Measurements from ENCODE around the gene DLL1. TPM values are rescaled to one million over a fixed set of nuclear protein-coding genes. Genes with fewer than 3 reads are reported as not detected.
A peak's percentile ranks its signal among the peaks of the same experiment; 100 is the strongest.
"Not testable (repeated sequence)": the region's sequence is repeated elsewhere in the genome, so short reads cannot be mapped to it uniquely, and the experiment has no call there.

The DLL1 gene
- total and polyA plus RNA-seq, 9 donors: 12.8 to 24.7 (median 17.9) TPM

DNA sequence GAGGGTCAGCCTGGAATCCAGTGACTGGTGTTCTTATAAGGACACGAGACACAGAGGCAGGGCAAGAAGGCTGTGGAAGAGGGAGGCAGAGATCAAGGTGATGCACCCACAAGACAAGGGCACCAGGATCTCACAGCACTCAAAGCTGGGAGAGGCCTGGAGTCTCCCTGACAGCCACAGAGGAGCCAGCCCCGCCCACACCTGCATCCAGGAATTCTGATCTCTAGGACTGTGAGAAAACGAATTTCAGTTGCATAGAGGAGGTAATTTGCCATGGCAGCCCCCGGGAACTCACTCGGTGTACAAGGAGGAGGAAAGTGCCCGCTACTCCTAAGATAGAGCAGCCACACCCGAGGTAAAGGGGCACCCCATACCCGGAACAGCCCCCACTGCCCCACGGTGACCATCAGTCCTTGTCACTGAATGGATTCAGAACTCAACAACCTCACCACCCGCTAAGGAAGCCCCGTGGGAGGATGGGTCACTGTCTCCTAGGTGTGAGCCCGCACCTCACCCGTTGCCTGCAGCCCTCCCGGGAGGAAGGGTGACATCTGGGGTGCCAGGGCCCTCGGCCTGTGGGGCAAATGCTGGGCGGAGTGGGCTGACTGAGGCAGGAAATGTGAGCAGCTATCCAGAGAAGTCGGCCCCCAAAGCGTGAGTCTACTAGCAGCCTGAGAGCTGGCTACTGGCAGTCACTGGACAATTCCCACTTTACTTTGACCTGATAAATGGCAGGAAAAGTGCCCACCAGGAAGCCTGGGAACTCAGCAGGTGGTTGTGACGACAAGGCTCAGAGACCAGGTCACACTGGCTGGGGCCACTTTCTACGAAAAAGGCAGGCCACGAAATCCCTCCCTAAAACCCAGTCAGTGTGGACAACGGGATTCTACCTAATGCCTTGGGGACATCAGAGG is 22.4 kb downstream of the DLL1 start:
- peaks cover 66% of the 10 kb centered on the region for H3K4me1 ChIP-seq (ENCODE audit: control insufficient read depth, insufficient read depth, low read length)
- no peak for DNase-seq
- H3K36me3 ChIP-seq (ENCODE audit: control insufficient read depth, insufficient read depth, low read length): no peaks in the 10 kb centered on the region
- no peak overlapping the region for H3K4me3 ChIP-seq (ENCODE audit: low read length)
- peaks cover 2% of the 10 kb centered on the region for H3K27me3 ChIP-seq (ENCODE audit: control insufficient read depth, insufficient read depth, low read length)
- 79% methylated on average over 15 of the region's 22 CpGs for WGBS (ENCODE audit: insufficient coverage)
- peak overlapping the region; percentile 72 for H3K27ac ChIP-seq (ENCODE audit: low read length)
- H3K9me3 ChIP-seq (replicated peaks; ENCODE audit: control insufficient read depth, low read depth, low read length): no peaks in the 10 kb centered on the region

- peaks cover 58% of the 10 kb centered on the region for H3K4me1 ChIP-seq (ENCODE audit: control insufficient read depth, insufficient read depth, low read length)
- 66% methylated on average over 12 of the region's 14 CpGs for WGBS (ENCODE audit: insufficient coverage)
- no peak overlapping the region for H3K27ac ChIP-seq (ENCODE audit: low read length)
- no peak for DNase-seq
- peaks cover 2% of the 10 kb centered on the region for H3K27me3 ChIP-seq (ENCODE audit: control insufficient read depth, insufficient read depth, low read length)
- no peak overlapping the region for H3K4me3 ChIP-seq (ENCODE audit: low read length)
- H3K9me3 ChIP-seq (replicated peaks; ENCODE audit: control insufficient read depth, low read depth, low read length): no peaks in the 10 kb centered on the region
- no peaks in the 10 kb centered on the region for H3K36me3 ChIP-seq (ENCODE audit: control insufficient read depth, insufficient read depth, low read length)
Measured at GRCh38 chr6:170267688-170268087, 23.2 kb downstream of the DLL1 start.

DNA sequence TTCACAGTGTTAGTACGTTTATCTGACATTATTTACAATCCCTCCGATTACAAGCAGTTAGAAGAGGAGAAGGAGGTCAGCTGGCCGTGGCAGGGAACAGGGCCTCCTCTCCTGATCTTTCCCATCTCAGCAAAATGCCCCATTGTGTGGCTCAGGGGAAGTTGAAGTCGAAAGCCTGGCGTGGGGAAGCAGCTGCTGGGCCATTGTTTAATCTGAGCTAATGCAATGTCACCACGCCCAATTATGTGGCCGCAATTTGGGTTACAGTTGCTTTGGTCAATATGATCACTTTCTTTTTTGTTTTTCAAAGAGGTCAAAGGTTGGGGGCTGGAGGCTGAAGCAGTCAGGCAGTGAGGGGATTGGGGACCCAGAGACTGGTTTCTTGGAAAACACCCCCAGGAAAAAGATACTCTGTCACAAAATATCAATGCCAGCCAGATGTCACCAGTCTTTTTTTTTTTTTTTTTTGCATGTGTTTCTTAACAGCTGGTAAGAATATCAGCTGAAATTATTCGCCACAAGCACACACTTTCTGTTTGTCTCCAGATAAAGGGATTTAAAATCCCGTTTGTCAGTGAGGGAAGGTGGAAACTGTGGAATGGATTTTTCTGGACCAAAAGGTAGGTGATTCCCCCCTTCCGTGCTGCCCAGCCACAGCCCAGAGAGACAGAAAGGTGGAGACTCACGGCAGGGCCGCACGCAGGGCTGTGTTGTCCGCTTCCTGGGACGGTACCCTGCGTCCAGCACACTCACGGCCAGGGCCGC is 24.6 kb downstream of the DLL1 start:
- DNase-seq: peak; percentile 74
- no peaks in the 10 kb centered on the region for H3K9me3 ChIP-seq (replicated peaks; ENCODE audit: control insufficient read depth, low read depth, low read length)
- H3K27ac ChIP-seq (ENCODE audit: low read length): peak overlapping the region; percentile 82
- peaks cover 50% of the 10 kb centered on the region for H3K4me1 ChIP-seq (ENCODE audit: control insufficient read depth, insufficient read depth, low read length)
- 40% methylated on average over 5 of the region's 18 CpGs for WGBS (ENCODE audit: insufficient coverage)
- no peak overlapping the region for H3K4me3 ChIP-seq (ENCODE audit: low read length)
- no peaks in the 10 kb centered on the region for H3K36me3 ChIP-seq (ENCODE audit: control insufficient read depth, insufficient read depth, low read length)
- peaks cover 7% of the 10 kb centered on the region for H3K27me3 ChIP-seq (ENCODE audit: control insufficient read depth, insufficient read depth, low read length)

DNA sequence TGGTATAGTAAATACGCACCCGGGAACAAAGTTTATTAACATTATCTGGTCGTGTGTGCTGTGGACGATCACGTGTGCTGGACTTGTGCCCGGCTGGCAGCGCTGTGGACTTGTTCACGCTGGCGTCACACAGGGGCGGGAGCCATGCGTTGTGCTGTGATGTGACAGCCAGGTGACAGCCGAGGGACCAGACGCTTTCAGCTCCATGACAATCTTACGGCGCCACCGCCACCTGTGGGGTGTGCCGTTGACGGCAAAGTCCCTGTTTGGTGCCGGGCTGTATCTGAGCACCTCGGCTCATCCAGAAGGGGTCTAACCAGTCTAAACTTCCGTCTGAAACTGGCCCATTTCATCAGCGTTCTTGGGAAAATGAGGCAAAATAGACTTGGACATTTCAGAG is 25.2 kb downstream of the DLL1 start:
- 64% methylated on average over 20 of the region's 22 CpGs for WGBS (ENCODE audit: insufficient coverage)

DNA sequence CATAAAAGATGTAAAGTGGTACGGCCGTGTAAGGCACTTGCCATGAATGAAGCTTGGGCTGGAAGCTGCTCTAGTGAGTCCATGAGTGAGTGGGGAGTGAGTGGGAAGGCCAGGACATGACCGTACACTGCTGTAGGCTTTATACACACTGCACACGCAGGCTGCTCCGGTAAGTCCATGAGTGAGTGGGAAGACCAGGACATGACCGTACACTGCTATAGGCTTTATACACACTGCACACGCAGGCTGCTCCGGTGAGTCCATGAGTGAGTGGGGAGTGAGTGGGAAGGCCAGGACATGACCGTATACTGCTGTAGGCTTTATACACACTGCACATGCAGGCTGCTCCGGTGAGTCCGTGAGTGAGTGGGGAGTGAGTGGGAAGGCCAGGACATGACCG is 26.2 kb downstream of the DLL1 start:
- not testable (repeated sequence) for H3K27me3 ChIP-seq (ENCODE audit: control insufficient read depth, insufficient read depth, low read length); H3K36me3 ChIP-seq (ENCODE audit: control insufficient read depth, insufficient read depth, low read length); H3K4me3 ChIP-seq (ENCODE audit: low read length); DNase-seq; H3K9me3 ChIP-seq (replicated peaks; ENCODE audit: control insufficient read depth, low read depth, low read length); H3K27ac ChIP-seq (ENCODE audit: low read length)
- WGBS (ENCODE audit: insufficient coverage): 76% methylated on average over 2 of the region's 12 CpGs
- H3K4me1 ChIP-seq (ENCODE audit: control insufficient read depth, insufficient read depth, low read length): peaks cover 42% of the 10 kb centered on the region

More for the DNA sequence above, 25.2 kb downstream of the DLL1 start:
- H3K4me3 ChIP-seq (ENCODE audit: low read length): no peak overlapping the region
- peaks cover 7% of the 10 kb centered on the region for H3K27me3 ChIP-seq (ENCODE audit: control insufficient read depth, insufficient read depth, low read length)
- peak overlapping the region; percentile 82 for H3K27ac ChIP-seq (ENCODE audit: low read length)
- peaks cover 50% of the 10 kb centered on the region for H3K4me1 ChIP-seq (ENCODE audit: control insufficient read depth, insufficient read depth, low read length)
- H3K9me3 ChIP-seq (replicated peaks; ENCODE audit: control insufficient read depth, low read depth, low read length): no peaks in the 10 kb centered on the region
- no peaks in the 10 kb centered on the region for H3K36me3 ChIP-seq (ENCODE audit: control insufficient read depth, insufficient read depth, low read length)
- peak; percentile 56 for DNase-seq

GRCh38 chr6:170264086-170264485 is 26.8 kb downstream of the DLL1 start:
- Histone ChIP-seq H3K27ac (ENCODE audit: low read length) (no peak overlapping the region), H3K4me1 (ENCODE audit: control insufficient read depth, insufficient read depth, low read length) (peaks cover 36% of the 10 kb centered on the region)
- no peak for DNase-seq

DNA sequence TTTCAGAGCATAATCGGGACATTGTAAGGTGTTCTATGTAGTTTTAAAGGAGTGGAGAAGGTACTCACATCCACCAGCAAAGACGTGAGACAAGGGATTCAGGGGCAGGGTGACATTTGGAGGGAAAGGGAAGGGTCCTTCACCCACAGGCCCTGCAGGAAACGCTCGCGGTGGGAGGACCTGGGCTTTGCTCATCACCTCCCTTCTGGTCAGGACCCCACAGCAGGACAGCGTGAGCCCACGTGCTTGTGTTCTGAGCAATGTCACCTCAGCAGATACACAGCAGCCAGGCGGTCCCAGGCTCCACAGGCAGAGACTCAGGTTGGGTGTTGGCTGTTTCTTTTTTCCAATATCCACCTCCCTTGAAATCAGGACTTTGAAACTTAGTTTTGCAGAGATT is 27.5 kb downstream of the DLL1 start:
- H3K27me3 ChIP-seq (ENCODE audit: control insufficient read depth, insufficient read depth, low read length): peaks cover 7% of the 10 kb centered on the region
- WGBS (ENCODE audit: insufficient coverage): no CpG with 5 or more reads among the region's 8 CpGs
- DNase-seq: no peak
- no peaks in the 10 kb centered on the region for H3K9me3 ChIP-seq (replicated peaks; ENCODE audit: control insufficient read depth, low read depth, low read length)
- H3K36me3 ChIP-seq (ENCODE audit: control insufficient read depth, insufficient read depth, low read length): no peaks in the 10 kb centered on the region
- no peak overlapping the region for H3K27ac ChIP-seq (ENCODE audit: low read length)
- peaks cover 29% of the 10 kb centered on the region for H3K4me1 ChIP-seq (ENCODE audit: control insufficient read depth, insufficient read depth, low read length)
- H3K4me3 ChIP-seq (ENCODE audit: low read length): no peak overlapping the region

More at GRCh38 chr6:170264086-170264485, 26.8 kb downstream of the DLL1 start:
- WGBS (ENCODE audit: insufficient coverage): no CpG with 5 or more reads among the region's 7 CpGs
- H3K4me3 ChIP-seq (ENCODE audit: low read length): no peak overlapping the region
- H3K36me3 ChIP-seq (ENCODE audit: control insufficient read depth, insufficient read depth, low read length): no peaks in the 10 kb centered on the region
- peaks cover 7% of the 10 kb centered on the region for H3K27me3 ChIP-seq (ENCODE audit: control insufficient read depth, insufficient read depth, low read length)
- no peaks in the 10 kb centered on the region for H3K9me3 ChIP-seq (replicated peaks; ENCODE audit: control insufficient read depth, low read depth, low read length)

DNA sequence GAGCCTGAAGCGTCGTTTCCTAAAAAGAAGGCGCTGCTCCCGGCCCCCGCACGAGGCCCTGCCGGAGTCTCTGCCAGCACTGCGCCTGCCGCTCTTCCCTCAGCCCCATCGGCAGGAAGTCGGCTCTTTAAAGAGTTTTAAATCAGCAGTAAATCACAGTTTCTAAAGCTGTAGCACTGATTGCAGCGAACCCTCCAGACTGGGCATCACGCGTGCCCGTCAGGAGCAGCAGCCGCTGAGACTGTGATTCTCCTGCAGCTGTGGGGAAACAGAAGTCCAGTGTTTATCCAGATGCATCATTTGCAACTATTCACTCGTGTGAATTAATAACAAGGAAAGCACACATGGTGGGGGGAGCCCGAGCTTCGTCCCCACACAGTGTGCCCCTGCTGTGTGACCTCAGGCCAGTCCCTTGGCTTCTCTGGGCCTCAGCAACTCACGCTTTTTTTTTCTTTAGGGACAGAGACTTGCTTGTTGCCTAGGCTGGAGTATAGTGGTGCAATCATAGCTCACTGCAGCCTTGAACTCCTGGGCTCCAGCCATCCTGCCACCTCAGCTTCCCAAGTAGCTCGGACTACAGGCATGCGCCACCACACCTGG is 28.3 kb downstream of the DLL1 start:
- Histone ChIP-seq H3K36me3 (ENCODE audit: control insufficient read depth, insufficient read depth, low read length) (no peaks in the 10 kb centered on the region), H3K27me3 (ENCODE audit: control insufficient read depth, insufficient read depth, low read length) (peaks cover 7% of the 10 kb centered on the region), H3K4me1 (ENCODE audit: control insufficient read depth, insufficient read depth, low read length) (peaks cover 21% of the 10 kb centered on the region), H3K27ac (ENCODE audit: low read length) (no peak overlapping the region), H3K9me3 (replicated peaks; ENCODE audit: control insufficient read depth, low read depth, low read length) (no peaks in the 10 kb centered on the region), H3K4me3 (ENCODE audit: low read length) (no peak overlapping the region)
- WGBS (ENCODE audit: insufficient coverage): 34% methylated on average over 16 of the region's 22 CpGs
- DNase-seq: no peak

DNA sequence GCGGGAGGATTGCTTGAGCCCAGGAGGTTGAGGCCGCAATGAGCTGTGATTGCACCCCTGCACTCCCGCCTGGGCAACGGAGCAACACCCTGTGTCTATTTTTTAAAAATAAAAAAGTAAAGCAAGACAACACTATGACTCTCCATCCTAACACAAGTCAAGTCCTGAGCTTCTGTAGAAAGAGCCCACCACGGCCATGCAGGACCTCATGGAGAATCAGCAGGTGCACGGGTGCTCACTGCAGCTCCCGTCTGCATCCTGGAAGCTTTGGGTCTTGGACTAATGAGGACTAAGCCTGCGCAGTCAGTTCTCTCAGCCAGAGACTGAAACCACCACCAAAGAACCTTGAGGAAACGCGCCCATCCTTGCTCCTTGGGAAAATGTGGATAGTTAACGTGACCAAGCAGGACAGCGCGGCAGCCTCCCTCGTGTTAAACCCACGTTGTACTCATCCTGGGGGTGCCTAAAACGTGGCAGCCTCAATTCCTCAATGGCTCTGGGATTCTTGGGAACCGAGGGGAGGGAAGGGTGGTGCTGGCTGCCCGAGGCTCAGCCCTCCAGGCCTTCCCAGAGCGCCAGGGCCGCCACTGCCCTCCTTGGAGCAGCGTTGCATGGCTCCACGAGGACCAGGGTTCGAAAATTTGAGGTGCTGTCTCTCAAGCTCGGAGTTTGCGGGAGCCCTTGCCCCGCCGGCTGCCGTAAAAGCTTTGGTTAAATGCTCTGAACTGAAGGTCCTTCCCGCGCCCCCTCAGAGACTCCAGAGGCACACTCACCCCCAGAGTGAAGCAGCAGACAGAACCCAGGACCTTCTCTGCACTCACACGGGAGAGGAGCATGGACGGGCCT is 29.0 kb downstream of the DLL1 start:
- WGBS (ENCODE audit: insufficient coverage): 80% methylated on average over 24 of the region's 32 CpGs
- no peak overlapping the region for H3K4me3 ChIP-seq (ENCODE audit: low read length)

More for the DNA sequence above, 29.0 kb downstream of the DLL1 start:
- H3K36me3 ChIP-seq (ENCODE audit: control insufficient read depth, insufficient read depth, low read length): no peaks in the 10 kb centered on the region
- H3K9me3 ChIP-seq (replicated peaks; ENCODE audit: control insufficient read depth, low read depth, low read length): no peaks in the 10 kb centered on the region
- no peak overlapping the region for H3K27ac ChIP-seq (ENCODE audit: low read length)
- no peak for DNase-seq
- H3K4me1 ChIP-seq (ENCODE audit: control insufficient read depth, insufficient read depth, low read length): peaks cover 19% of the 10 kb centered on the region
- peaks cover 7% of the 10 kb centered on the region for H3K27me3 ChIP-seq (ENCODE audit: control insufficient read depth, insufficient read depth, low read length)

All from muscle of leg (tissue), 11 donors.